HEK293 (cell line): ENCODE results near the gene IL15RA.

Experiments used
- CTCF ChIA-PET: fragments of 350-600 bp; formaldehyde crosslinking; extraction: SDS; loops from one replicate; lab custom pipeline; 2021; ENCODE audit warnings: antibody characterized with exemption; lab: Yijun Ruan, JAX
- POLR2A ChIA-PET: fragments of 300-600 bp; formaldehyde crosslinking; extraction: SDS; loops from one replicate; lab custom pipeline; 2020; ENCODE audit warnings: antibody characterized with exemption, inconsistent platforms; lab: Yijun Ruan, JAX
- H3K27ac ChIP-seq: fragments of 200-500 bp; sonication (Bioruptor generic); 2 replicates; pipeline ENCODE4 v1.5.1; 2014; ENCODE audit warnings: low read depth, low read length, control low read depth, inconsistent platforms; ENCODE audit errors: extremely low read depth
- H3K36me3 ChIP-seq, 2 experiments: fragments of 200-500 bp in 1 of 2; sonication (Bioruptor generic) in 1 of 2; 1 replicate in 1 of 2; 2 replicates in 1 of 2; pipeline ENCODE4 v1.5.1; 2014 to 2017; ENCODE audit warnings: inconsistent platforms in 2 of 2, low read length in 2 of 2; ENCODE audit not compliant: control insufficient read depth in 2 of 2, insufficient read depth in 1 of 2
- H3K4me1 ChIP-seq: fragments of 200-500 bp; sonication (Bioruptor generic); 2 replicates; pipeline ENCODE4 v1.5.1; 2014; ENCODE audit warnings: mild to moderate bottlenecking, low read length, inconsistent platforms; ENCODE audit not compliant: control insufficient read depth, insufficient read depth
- H3K4me3 ChIP-seq: 2 replicates; pipeline ENCODE4 v1.5.1; 2011; ENCODE audit warnings: low read depth, mild to moderate bottlenecking, control low read depth, low read length, moderate library complexity
- H3K9me3 ChIP-seq: fragments of 200-500 bp; sonication (Bioruptor generic); 2 replicates; pipeline ENCODE4 v1.5.1; 2014; ENCODE audit warnings: low read depth, low read length, inconsistent platforms; ENCODE audit not compliant: control insufficient read depth, insufficient read depth
- HOXA7 ChIP-seq: sonication (generic); formaldehyde crosslinking; IDR thresholded peaks from 2 replicates; pipeline ENCODE4 v1.8.1; 2022; ENCODE audit warnings: missing genetic modification reagents, borderline replicate concordance
- PRDM1 ChIP-seq: fragments of 450-650 bp; formaldehyde crosslinking; IDR thresholded peaks from 2 replicates; pipeline ENCODE4; 2016; ENCODE audit warnings: missing biosample characterization, missing genetic modification characterization
- SCRT2 ChIP-seq: fragments of 450-650 bp; formaldehyde crosslinking; IDR thresholded peaks from 2 replicates; pipeline ENCODE4 v1.5.1; 2016; ENCODE audit warnings: missing biosample characterization, missing genetic modification characterization
- SETDB1 ChIP-seq: IDR thresholded peaks from one replicate; pipeline ENCODE4 v1.6.1; 2017; ENCODE audit warnings: mild to moderate bottlenecking, low read length, moderate library complexity, mixed read lengths; ENCODE audit not compliant: insufficient read length
- SP3 ChIP-seq: fragments of 450-650 bp; formaldehyde crosslinking; IDR thresholded peaks from 2 replicates; pipeline ENCODE4 v1.5.1; 2016; ENCODE audit warnings: missing biosample characterization, missing genetic modification characterization
- ZFP69B ChIP-seq: fragments of 450-650 bp; formaldehyde crosslinking; IDR thresholded peaks from 2 replicates; pipeline ENCODE4 v1.5.1; 2016; ENCODE audit warnings: missing biosample characterization, missing genetic modification characterization
- ZNF19 ChIP-seq: fragments of 450-650 bp; formaldehyde crosslinking; IDR thresholded peaks from 2 replicates; pipeline ENCODE4; 2016; ENCODE audit warnings: missing biosample characterization, missing genetic modification characterization, low read depth
- ZNF202 ChIP-seq: fragments of 450-650 bp; formaldehyde crosslinking; IDR thresholded peaks from 2 replicates; pipeline ENCODE4 v1.5.1; 2016; ENCODE audit warnings: missing biosample characterization, missing genetic modification characterization, borderline replicate concordance
- ZNF214 ChIP-seq: fragments of 450-650 bp; formaldehyde crosslinking; IDR thresholded peaks from 2 replicates; pipeline ENCODE4 v1.5.1; 2017; ENCODE audit warnings: missing biosample characterization, mild to moderate bottlenecking, missing genetic modification characterization, borderline replicate concordance
- ZNF239 ChIP-seq: fragments of 450-650 bp; formaldehyde crosslinking; IDR thresholded peaks from 2 replicates; pipeline ENCODE4 v1.5.1; 2016; ENCODE audit warnings: missing biosample characterization, missing genetic modification characterization
- ZNF341 ChIP-seq: fragments of 450-650 bp; formaldehyde crosslinking; IDR thresholded peaks from 2 replicates; pipeline ENCODE4; 2016; ENCODE audit warnings: low read depth, missing biosample characterization, missing genetic modification characterization
- ZNF394 ChIP-seq: fragments of 450-650 bp; formaldehyde crosslinking; IDR thresholded peaks from 2 replicates; pipeline ENCODE4 v1.5.1; 2016; ENCODE audit warnings: missing biosample characterization, missing genetic modification characterization, mild to moderate bottlenecking, moderate library complexity, borderline replicate concordance
- ZNF530 ChIP-seq: fragments of 450-650 bp; formaldehyde crosslinking; IDR thresholded peaks from 2 replicates; pipeline ENCODE4 v1.5.1; 2016; ENCODE audit warnings: low read depth, missing biosample characterization, missing genetic modification characterization
- ZNF624 ChIP-seq: fragments of 450-650 bp; formaldehyde crosslinking; IDR thresholded peaks from 2 replicates; pipeline ENCODE4 v1.5.1; 2017; ENCODE audit warnings: missing biosample characterization, missing genetic modification characterization
- ZNF654 ChIP-seq: fragments of 450-650 bp; formaldehyde crosslinking; IDR thresholded peaks from 2 replicates; pipeline ENCODE4 v1.5.1; 2016; ENCODE audit warnings: low read depth, missing biosample characterization, missing genetic modification characterization
- ZNF776 ChIP-seq: fragments of 450-650 bp; formaldehyde crosslinking; IDR thresholded peaks from 2 replicates; pipeline ENCODE4 v1.5.0; 2017; ENCODE audit warnings: missing biosample characterization, missing genetic modification characterization, borderline replicate concordance
- TF ChIP-seq, protein P1 (sequence below): fragments of 450-650 bp; formaldehyde crosslinking; IDR thresholded peaks from 2 replicates; pipeline ENCODE4 v1.5.1; 2017; ENCODE audit warnings: missing biosample characterization, mild to moderate bottlenecking, missing genetic modification characterization, moderate library complexity
- TF ChIP-seq, protein P2 (sequence below): fragments of 450-650 bp; formaldehyde crosslinking; IDR thresholded peaks from 2 replicates; pipeline ENCODE4 v1.5.1; 2016; ENCODE audit warnings: missing biosample characterization, missing genetic modification characterization
- TF ChIP-seq, protein P3 (sequence below): fragments of 450-650 bp; formaldehyde crosslinking; IDR thresholded peaks from 2 replicates; pipeline ENCODE4 v1.5.1; 2016; ENCODE audit warnings: missing biosample characterization, missing genetic modification characterization
- TF ChIP-seq, protein P4 (sequence below): fragments of 450-650 bp; IDR thresholded peaks from 2 replicates; pipeline ENCODE4 v1.5.1; 2018; ENCODE audit warnings: missing biosample characterization, mild to moderate bottlenecking, missing genetic modification characterization
- TF ChIP-seq, protein P5 (sequence below): fragments of 450-650 bp; formaldehyde crosslinking; IDR thresholded peaks from 2 replicates; pipeline ENCODE4 v1.5.1; 2016; ENCODE audit warnings: missing biosample characterization, missing genetic modification characterization

IL15RA gene

DNA sequence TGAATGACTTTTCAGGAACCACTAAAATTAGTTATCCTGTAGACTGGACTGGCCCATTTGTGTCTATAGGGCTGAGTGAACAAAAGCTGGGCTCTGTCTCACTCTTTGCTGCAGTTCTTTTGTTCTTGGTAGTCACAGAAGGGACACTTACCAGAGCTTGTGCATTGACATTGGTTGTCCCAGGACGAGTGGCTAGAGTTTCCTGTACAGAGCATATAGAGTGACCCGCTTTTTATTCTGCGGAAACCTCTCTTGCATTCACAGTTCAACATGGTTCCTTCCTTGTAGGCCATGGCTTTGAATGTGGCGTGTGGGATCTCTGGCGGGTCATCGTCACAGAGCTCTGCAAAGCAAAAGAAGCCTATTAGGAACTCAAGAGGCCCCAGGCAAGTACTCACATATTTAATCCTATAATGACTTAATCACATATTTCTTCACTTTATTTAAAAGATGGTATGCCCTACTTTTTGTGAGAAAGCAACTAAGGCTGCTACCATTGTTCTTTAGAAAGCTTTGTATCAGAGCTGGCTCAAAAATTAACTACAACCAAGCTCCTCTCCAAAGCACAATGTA, 48.4 kb upstream of the IL15RA start:
- ChIA-PET CTCF (interaction anchor here (0.6 to 3.1 kb wide), 5 partner anchors 12 to 675 kb away, joined by 3 to 13 read pairs (median 4); no protein-coding TSS in a partner anchor), POLR2A (interaction anchor here (0.8 kb wide), 1 partner anchor 8 kb away, joined by 3 read pairs; no protein-coding TSS in a partner anchor)
- Histone ChIP-seq H3K36me3 (no peaks in the 10 kb centered on the region), H3K4me1 (no peaks in the 10 kb centered on the region), H3K4me3 (no peak overlapping the region), H3K27ac (no peak overlapping the region), H3K9me3 (no peaks in the 10 kb centered on the region)
- TF ChIP-seq ZNF394 (tag by site-specific recombination) (no peak), ZNF341 (tag by site-specific recombination) (no peak), ZNF214 (no peak), ZNF19 (tag by site-specific recombination) (no peak), SCRT2 (tag by site-specific recombination) (no peak), ZNF776 (tag by site-specific recombination) (no peak), HOXA7 (CRISPR knock-in tag) (no peak), ZNF624 (tag by site-specific recombination) (no peak), ZNF654 (tag by site-specific recombination) (no peak), PRDM1 (tag by site-specific recombination) (no peak), SP3 (tag by site-specific recombination) (no peak), ZNF202 (tag by site-specific recombination) (no peak), ZNF239 (no peak)
- TF ChIP-seq, protein P1, sequence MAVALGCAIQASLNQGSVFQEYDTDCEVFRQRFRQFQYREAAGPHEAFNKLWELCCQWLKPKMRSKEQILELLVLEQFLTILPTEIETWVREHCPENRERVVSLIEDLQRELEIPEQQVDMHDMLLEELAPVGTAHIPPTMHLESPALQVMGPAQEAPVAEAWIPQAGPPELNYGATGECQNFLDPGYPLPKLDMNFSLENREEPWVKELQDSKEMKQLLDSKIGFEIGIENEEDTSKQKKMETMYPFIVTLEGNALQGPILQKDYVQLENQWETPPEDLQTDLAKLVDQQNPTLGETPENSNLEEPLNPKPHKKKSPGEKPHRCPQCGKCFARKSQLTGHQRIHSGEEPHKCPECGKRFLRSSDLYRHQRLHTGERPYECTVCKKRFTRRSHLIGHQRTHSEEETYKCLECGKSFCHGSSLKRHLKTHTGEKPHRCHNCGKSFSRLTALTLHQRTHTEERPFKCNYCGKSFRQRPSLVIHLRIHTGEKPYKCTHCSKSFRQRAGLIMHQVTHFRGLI (tag by site-specific recombination) = no peak
- TF ChIP-seq, protein P2, sequence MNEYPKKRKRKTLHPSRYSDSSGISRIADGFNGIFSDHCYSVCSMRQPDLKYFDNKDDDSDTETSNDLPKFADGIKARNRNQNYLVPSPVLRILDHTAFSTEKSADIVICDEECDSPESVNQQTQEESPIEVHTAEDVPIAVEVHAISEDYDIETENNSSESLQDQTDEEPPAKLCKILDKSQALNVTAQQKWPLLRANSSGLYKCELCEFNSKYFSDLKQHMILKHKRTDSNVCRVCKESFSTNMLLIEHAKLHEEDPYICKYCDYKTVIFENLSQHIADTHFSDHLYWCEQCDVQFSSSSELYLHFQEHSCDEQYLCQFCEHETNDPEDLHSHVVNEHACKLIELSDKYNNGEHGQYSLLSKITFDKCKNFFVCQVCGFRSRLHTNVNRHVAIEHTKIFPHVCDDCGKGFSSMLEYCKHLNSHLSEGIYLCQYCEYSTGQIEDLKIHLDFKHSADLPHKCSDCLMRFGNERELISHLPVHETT (tag by site-specific recombination) = no peak
- TF ChIP-seq, protein P3, sequence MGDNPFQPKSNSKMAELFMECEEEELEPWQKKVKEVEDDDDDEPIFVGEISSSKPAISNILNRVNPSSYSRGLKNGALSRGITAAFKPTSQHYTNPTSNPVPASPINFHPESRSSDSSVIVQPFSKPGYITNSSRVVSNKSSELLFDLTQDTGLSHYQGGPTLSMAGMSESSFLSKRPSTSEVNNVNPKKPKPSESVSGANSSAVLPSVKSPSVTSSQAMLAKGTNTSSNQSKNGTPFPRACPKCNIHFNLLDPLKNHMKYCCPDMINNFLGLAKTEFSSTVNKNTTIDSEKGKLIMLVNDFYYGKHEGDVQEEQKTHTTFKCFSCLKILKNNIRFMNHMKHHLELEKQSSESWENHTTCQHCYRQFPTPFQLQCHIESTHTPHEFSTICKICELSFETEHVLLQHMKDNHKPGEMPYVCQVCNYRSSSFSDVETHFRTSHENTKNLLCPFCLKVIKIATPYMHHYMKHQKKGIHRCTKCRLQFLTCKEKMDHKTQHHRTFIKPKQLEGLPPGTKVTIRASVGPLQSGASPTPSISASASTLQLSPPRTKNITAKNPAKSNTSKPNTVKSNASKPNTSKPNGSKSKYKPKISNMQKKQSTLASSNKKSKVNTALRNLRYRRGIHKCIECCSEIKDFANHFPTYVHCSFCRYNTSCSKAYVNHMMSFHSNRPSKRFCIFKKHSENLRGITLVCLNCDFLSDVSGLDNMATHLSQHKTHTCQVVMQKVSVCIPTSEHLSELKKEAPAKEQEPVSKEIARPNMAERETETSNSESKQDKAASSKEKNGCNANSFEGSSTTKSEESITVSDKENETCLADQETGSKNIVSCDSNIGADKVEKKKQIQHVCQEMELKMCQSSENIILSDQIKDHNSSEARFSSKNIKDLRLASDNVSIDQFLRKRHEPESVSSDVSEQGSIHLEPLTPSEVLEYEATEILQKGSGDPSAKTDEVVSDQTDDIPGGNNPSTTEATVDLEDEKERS (tag by site-specific recombination) = no peak
- TF ChIP-seq, protein P4, sequence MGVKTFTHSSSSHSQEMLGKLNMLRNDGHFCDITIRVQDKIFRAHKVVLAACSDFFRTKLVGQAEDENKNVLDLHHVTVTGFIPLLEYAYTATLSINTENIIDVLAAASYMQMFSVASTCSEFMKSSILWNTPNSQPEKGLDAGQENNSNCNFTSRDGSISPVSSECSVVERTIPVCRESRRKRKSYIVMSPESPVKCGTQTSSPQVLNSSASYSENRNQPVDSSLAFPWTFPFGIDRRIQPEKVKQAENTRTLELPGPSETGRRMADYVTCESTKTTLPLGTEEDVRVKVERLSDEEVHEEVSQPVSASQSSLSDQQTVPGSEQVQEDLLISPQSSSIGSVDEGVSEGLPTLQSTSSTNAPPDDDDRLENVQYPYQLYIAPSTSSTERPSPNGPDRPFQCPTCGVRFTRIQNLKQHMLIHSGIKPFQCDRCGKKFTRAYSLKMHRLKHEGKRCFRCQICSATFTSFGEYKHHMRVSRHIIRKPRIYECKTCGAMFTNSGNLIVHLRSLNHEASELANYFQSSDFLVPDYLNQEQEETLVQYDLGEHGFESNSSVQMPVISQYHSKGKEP (tag by site-specific recombination) = no peak

DNA sequence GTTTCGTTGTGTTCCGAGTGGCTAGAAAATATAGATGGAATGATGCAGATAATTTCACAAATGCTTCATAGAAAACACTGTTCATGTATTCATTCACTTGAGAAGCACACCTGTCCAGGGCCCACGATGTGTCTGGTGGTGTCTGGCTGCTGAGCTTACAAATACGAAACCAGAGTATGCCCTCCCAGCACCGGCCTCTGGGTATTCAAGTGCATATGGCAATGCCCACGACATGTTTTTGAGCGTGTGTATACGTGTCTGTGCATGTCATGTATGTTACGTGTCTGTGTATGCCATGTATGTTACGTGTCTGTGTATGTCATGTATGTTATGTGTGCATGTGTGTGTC, 47.0 kb upstream of the IL15RA start:
- CTCF ChIA-PET = interaction anchor here (3.1 kb wide), 1 partner anchor 10 kb away, joined by 13 read pairs; no protein-coding TSS in a partner anchor
- TF ChIP-seq, protein P5, sequence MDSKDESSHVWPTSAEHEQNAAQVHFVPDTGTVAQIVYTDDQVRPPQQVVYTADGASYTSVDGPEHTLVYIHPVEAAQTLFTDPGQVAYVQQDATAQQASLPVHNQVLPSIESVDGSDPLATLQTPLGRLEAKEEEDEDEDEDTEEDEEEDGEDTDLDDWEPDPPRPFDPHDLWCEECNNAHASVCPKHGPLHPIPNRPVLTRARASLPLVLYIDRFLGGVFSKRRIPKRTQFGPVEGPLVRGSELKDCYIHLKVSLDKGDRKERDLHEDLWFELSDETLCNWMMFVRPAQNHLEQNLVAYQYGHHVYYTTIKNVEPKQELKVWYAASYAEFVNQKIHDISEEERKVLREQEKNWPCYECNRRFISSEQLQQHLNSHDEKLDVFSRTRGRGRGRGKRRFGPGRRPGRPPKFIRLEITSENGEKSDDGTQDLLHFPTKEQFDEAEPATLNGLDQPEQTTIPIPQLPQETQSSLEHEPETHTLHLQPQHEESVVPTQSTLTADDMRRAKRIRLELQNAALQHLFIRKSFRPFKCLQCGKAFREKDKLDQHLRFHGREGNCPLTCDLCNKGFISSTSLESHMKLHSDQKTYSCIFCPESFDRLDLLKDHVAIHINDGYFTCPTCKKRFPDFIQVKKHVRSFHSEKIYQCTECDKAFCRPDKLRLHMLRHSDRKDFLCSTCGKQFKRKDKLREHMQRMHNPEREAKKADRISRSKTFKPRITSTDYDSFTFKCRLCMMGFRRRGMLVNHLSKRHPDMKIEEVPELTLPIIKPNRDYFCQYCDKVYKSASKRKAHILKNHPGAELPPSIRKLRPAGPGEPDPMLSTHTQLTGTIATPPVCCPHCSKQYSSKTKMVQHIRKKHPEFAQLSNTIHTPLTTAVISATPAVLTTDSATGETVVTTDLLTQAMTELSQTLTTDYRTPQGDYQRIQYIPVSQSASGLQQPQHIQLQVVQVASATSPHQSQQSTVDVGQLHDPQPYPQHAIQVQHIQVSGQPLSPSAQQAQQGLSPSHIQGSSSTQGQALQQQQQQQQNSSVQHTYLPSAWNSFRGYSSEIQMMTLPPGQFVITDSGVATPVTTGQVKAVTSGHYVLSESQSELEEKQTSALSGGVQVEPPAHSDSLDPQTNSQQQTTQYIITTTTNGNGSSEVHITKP (tag by site-specific recombination) = no peak
- TF ChIP-seq ZNF530 (tag by site-specific recombination) (no peak), ZFP69B (no peak), SETDB1 (no peak)

More for the DNA sequence above, 47.0 kb upstream of the IL15RA start:
- no peaks in the 10 kb centered on the region for H3K4me1 ChIP-seq
- POLR2A ChIA-PET = no interaction called here
- H3K36me3 ChIP-seq = no peaks in the 10 kb centered on the region
- no peak overlapping the region for H3K4me3 ChIP-seq
- H3K27ac ChIP-seq = no peak overlapping the region
- H3K9me3 ChIP-seq = no peaks in the 10 kb centered on the region
